Karpas-422 (cell line): ENCODE measurements around the gene FLT3LG. TPM values are rescaled to one million over a fixed set of nuclear protein-coding genes. Genes with fewer than 3 reads are reported as not detected.
"Not testable (repeated sequence)": the region's sequence is repeated elsewhere in the genome, so short reads cannot be mapped to it uniquely, and the experiment has no call there.

Experiments
- DNase-seq: peaks from one replicate; pipeline ENCODE4 v3.0.0-alpha.2; 2015
- H2AFZ ChIP-seq: fragments of 200-600 bp; sonication (generic); 2 replicates; pipeline ENCODE4 v1.6.1; 2014; ENCODE audit warnings: antibody characterized with exemption, low read length, mixed read lengths
- H3K27ac ChIP-seq: fragments of 200-600 bp; sonication (generic); 2 replicates; pipeline ENCODE4 v1.5.1; 2014; ENCODE audit warnings: mild to moderate bottlenecking, low read length, moderate library complexity
- H3K27me3 ChIP-seq: fragments of 200-600 bp; sonication (generic); 2 replicates; pipeline ENCODE4 v1.6.1; 2014; ENCODE audit warnings: low read length, mixed read lengths
- H3K36me3 ChIP-seq: fragments of 200-600 bp; sonication (generic); 2 replicates; pipeline ENCODE4 v1.6.1; 2014; ENCODE audit warnings: low read length, mixed read lengths; ENCODE audit not compliant: insufficient read depth
- H3K4me1 ChIP-seq: fragments of 200-600 bp; sonication (generic); 2 replicates; pipeline ENCODE4 v1.6.1; 2014; ENCODE audit warnings: mild to moderate bottlenecking, low read length, mixed read lengths
- H3K4me2 ChIP-seq: fragments of 200-600 bp; sonication (generic); 2 replicates; pipeline ENCODE4 v1.6.1; 2014; ENCODE audit warnings: low read length, low read depth, mild to moderate bottlenecking; ENCODE audit not compliant: poor library complexity, severe bottlenecking
- H3K4me3 ChIP-seq: fragments of 200-600 bp; sonication (generic); 2 replicates; pipeline ENCODE4 v1.5.1; 2014; ENCODE audit warnings: mild to moderate bottlenecking, antibody characterized with exemption, low read length, mixed read lengths
- H3K79me2 ChIP-seq: fragments of 200-600 bp; sonication (generic); 2 replicates; pipeline ENCODE4 v1.6.1; 2014; ENCODE audit warnings: mild to moderate bottlenecking, low read length, mixed read lengths
- H3K9ac ChIP-seq: fragments of 200-600 bp; sonication (generic); 2 replicates; pipeline ENCODE4 v1.6.0; 2014; ENCODE audit warnings: low read length
- H3K9me2 ChIP-seq: fragments of 200-600 bp; sonication (generic), shearing (Covaris generic); replicated peaks from 2 replicates; pipeline ENCODE4 v1.6.0; 2014; ENCODE audit warnings: mild to moderate bottlenecking, low read length, moderate library complexity; ENCODE audit not compliant: insufficient read depth
- H3K9me3 ChIP-seq: fragments of 300-700, 200-600 bp; sonication (generic); 2 replicates; pipeline ENCODE4 v1.6.1; 2014; ENCODE audit warnings: low read length, mixed read lengths
- H4K20me1 ChIP-seq: fragments of 200-600 bp; sonication (generic); 2 replicates; pipeline ENCODE4 v1.6.1; 2014; ENCODE audit warnings: mild to moderate bottlenecking, antibody characterized with exemption, low read length, low read depth; ENCODE audit not compliant: insufficient read depth
- total RNA-seq: library from RNA; depleted of rRNA; stranded (reverse); fragments of >200 nt; shearing (Covaris generic); gene quantifications from 2 replicates; pipeline ENCODE4 v1.2.3, GENCODE V29; 2014; ENCODE audit warnings: low replicate concordance

FLT3LG gene
- total RNA-seq, 1 experiment from 2014 or later, result 18.8 TPM

- Histone ChIP-seq H2AFZ (peak overlapping the region; percentile 78; the same call in 1 of the 2 replicates), H3K4me1 (peaks cover 32% of the 10 kb centered on the region), H3K4me3 (peak overlapping the region; percentile 75), H3K4me2 (peak overlapping the region; percentile 90), H3K9ac (peak overlapping the region; percentile 82)
- H3K36me3 ChIP-seq, H3K27me3 ChIP-seq, H4K20me1 ChIP-seq, H3K9me2 ChIP-seq, H3K9me3 ChIP-seq, H3K27ac ChIP-seq, DNase-seq, H3K79me2 ChIP-seq: not testable (repeated sequence)
Observed at GRCh38 chr19:49473501-49473867, 531 bp upstream of the FLT3LG start.

DNA sequence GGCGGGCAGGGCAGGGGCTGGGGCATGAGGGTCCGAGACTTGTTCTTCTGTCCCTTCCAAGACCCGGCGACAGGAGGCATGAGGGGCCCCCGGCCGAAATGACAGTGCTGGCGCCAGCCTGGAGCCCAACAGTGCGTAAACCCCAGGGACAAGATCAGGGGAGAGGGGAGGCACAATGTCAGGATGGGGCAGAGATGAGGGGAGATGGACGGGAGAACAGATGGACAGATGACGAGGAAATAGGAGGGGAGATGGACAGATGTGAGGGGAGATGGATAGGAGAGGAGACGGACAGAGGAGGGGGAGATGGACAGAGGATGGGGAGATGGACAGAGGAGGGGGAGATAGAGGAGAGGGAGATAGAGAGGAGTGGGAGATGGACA lies 518 bp downstream of the FLT3LG start:
- H3K79me2 ChIP-seq, result no peaks in the 10 kb centered on the region
- H3K4me1 ChIP-seq, result peaks cover 23% of the 10 kb centered on the region
- peak overlapping the region; percentile 82 for H3K9ac ChIP-seq
- no peaks in the 10 kb centered on the region for H3K9me3 ChIP-seq
- H3K36me3 ChIP-seq, result no peaks in the 10 kb centered on the region
- H3K27ac ChIP-seq, result no peak overlapping the region
- H3K9me2 ChIP-seq, result no peaks in the 10 kb centered on the region
- H4K20me1 ChIP-seq, result no peaks in the 10 kb centered on the region
- no peaks in the 10 kb centered on the region for H3K27me3 ChIP-seq
- H2AFZ ChIP-seq, result peak overlapping the region; percentile 78
- peak overlapping the region; percentile 90 for H3K4me2 ChIP-seq
- no peak for DNase-seq
- H3K4me3 ChIP-seq, result peak overlapping the region; percentile 75

GRCh38 chr19:49475191-49475917 lies 1.3 kb downstream of the FLT3LG start:
- H4K20me1 ChIP-seq, result no peaks in the 10 kb centered on the region
- no peaks in the 10 kb centered on the region for H3K79me2 ChIP-seq
- H3K27me3 ChIP-seq, result no peaks in the 10 kb centered on the region
- peak overlapping the region; percentile 90 for H3K4me2 ChIP-seq
- H3K9me3 ChIP-seq, result no peaks in the 10 kb centered on the region
- no peak overlapping the region for H3K27ac ChIP-seq
- peak overlapping the region; percentile 75; the same call in 1 of the 2 replicates for H3K4me3 ChIP-seq
- no peaks in the 10 kb centered on the region for H3K9me2 ChIP-seq
- no peaks in the 10 kb centered on the region for H3K36me3 ChIP-seq
- H3K9ac ChIP-seq, result peak overlapping the region; percentile 82
- peaks cover 16% of the 10 kb centered on the region for H3K4me1 ChIP-seq
- no peak for DNase-seq
- H2AFZ ChIP-seq, result no peak overlapping the region

GRCh38 chr19:49475995-49476880 lies 2.2 kb downstream of the FLT3LG start:
- H3K9me3 ChIP-seq, result no peaks in the 10 kb centered on the region
- no peak overlapping the region for H2AFZ ChIP-seq
- no peak overlapping the region for H3K4me3 ChIP-seq
- H3K9ac ChIP-seq, result no peak overlapping the region
- H3K4me1 ChIP-seq, result peaks cover 16% of the 10 kb centered on the region
- H3K27ac ChIP-seq, result no peak overlapping the region
- no peak overlapping the region for H3K4me2 ChIP-seq
- no peaks in the 10 kb centered on the region for H3K36me3 ChIP-seq
- H3K9me2 ChIP-seq, result no peaks in the 10 kb centered on the region
- DNase-seq, result peak; percentile 78
- no peaks in the 10 kb centered on the region for H3K79me2 ChIP-seq
- H4K20me1 ChIP-seq, result no peaks in the 10 kb centered on the region
- no peaks in the 10 kb centered on the region for H3K27me3 ChIP-seq

- Histone ChIP-seq H3K4me2 (no peak overlapping the region), H3K79me2 (no peaks in the 10 kb centered on the region), H3K36me3 (no peaks in the 10 kb centered on the region), H3K27ac (no peak overlapping the region), H2AFZ (no peak overlapping the region), H3K27me3 (no peaks in the 10 kb centered on the region), H3K9me3 (no peaks in the 10 kb centered on the region), H3K9me2 (no peaks in the 10 kb centered on the region), H3K4me1 (peaks cover 1% of the 10 kb centered on the region), H3K4me3 (no peak overlapping the region), H3K9ac (no peak overlapping the region), H4K20me1 (no peaks in the 10 kb centered on the region)
- DNase-seq, result no peak
Observed at GRCh38 chr19:49479975-49480628, 6.1 kb downstream of the FLT3LG start.

- H3K27ac ChIP-seq, result no peak overlapping the region
- H3K27me3 ChIP-seq, result no peaks in the 10 kb centered on the region
- H3K9me2 ChIP-seq, result no peaks in the 10 kb centered on the region
- H3K4me1 ChIP-seq, result no peaks in the 10 kb centered on the region
- no peak for DNase-seq
- no peak overlapping the region for H2AFZ ChIP-seq
- H3K9ac ChIP-seq, result no peak overlapping the region
- no peak overlapping the region for H3K4me2 ChIP-seq
- H4K20me1 ChIP-seq, result no peaks in the 10 kb centered on the region
- no peak overlapping the region for H3K4me3 ChIP-seq
- no peaks in the 10 kb centered on the region for H3K79me2 ChIP-seq
- H3K36me3 ChIP-seq, result no peaks in the 10 kb centered on the region
- H3K9me3 ChIP-seq, result no peaks in the 10 kb centered on the region
Observed at GRCh38 chr19:49481020-49481683, 7.1 kb downstream of the FLT3LG start.

DNA sequence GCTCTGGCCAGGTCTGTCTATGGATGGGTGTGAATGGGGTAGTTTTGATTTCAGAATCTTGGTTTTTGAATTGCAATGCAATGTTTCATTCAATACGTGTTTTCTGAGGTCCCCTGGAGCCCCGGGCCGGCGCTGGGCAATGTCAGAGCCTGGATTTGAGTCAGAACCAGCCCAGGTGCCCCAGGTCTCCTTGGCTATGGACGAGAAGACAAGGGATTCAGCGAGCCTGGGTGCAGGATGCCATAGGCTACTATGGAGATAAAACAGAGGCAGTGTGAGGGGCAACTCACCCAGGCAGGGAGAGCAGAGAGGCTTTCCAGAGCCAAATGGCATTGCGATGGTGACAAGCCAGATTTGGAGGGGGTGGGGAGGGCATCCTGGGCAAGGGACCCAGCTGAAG lies 12.2 kb downstream of the FLT3LG start:
- Histone ChIP-seq H3K36me3 (peaks cover 36% of the 10 kb centered on the region), H4K20me1 (peaks cover 36% of the 10 kb centered on the region), H3K79me2 (peaks cover 27% of the 10 kb centered on the region), H3K4me3 (no peak overlapping the region), H3K9me3 (no peaks in the 10 kb centered on the region), H3K4me2 (no peak overlapping the region), H2AFZ (no peak overlapping the region), H3K9me2 (no peaks in the 10 kb centered on the region), H3K27me3 (no peaks in the 10 kb centered on the region), H3K27ac (no peak overlapping the region), H3K4me1 (peaks cover 15% of the 10 kb centered on the region), H3K9ac (no peak overlapping the region)
- DNase-seq, result no peak
